H7 (cell line): ENCODE measurements around the gene FKRP. TPM values are rescaled to one million over a fixed set of nuclear protein-coding genes. Genes with fewer than 3 reads are reported as not detected.
A peak's percentile ranks its signal among the peaks of the same experiment; 100 is the strongest.
"Not testable (repeated sequence)": the region's sequence is repeated elsewhere in the genome, so short reads cannot be mapped to it uniquely, and the experiment has no call there.

ENCODE experiments used
- DNase-seq: peaks from one replicate; pipeline ENCODE4 v3.0.0; 2012
- H3K27me3 ChIP-seq: 2 replicates; pipeline ENCODE4 v1.6.0; 2011; ENCODE audit warnings: mild to moderate bottlenecking, low read length; ENCODE audit not compliant: control insufficient read depth, insufficient read depth
- H3K36me3 ChIP-seq: replicated peaks from 2 replicates; pipeline ENCODE4 v1.5.1; 2011; ENCODE audit warnings: low read length; ENCODE audit not compliant: control insufficient read depth, insufficient read depth
- H3K4me3 ChIP-seq: 2 replicates; pipeline ENCODE4 v1.5.1; 2011; ENCODE audit warnings: low read depth, mild to moderate bottlenecking, control low read depth, low read length, moderate library complexity; ENCODE audit not compliant: insufficient read depth
- total RNA-seq: library from RNA; depleted of rRNA; stranded (reverse); fragments of >200 nt; shearing (Covaris generic); gene quantifications from 2 replicates; pipeline ENCODE4 v1.2.3, GENCODE V29; 2014

The FKRP gene
- total RNA-seq, 1 experiment from 2014 or later = 22.4 TPM

- peak; percentile 90 for DNase-seq
Observed at GRCh38 chr19:46753420-46754155, 7.7 kb downstream of the FKRP start.

GRCh38 chr19:46755077-46755852 is 9.4 kb downstream of the FKRP start:
- no peak overlapping the region for H3K4me3 ChIP-seq
- no peak for DNase-seq
- H3K36me3 ChIP-seq = peaks cover 2% of the 10 kb centered on the region
- no peaks in the 10 kb centered on the region for H3K27me3 ChIP-seq

More at GRCh38 chr19:46753420-46754155, 7.7 kb downstream of the FKRP start:
- Histone ChIP-seq H3K27me3 (no peaks in the 10 kb centered on the region), H3K4me3 (no peak overlapping the region), H3K36me3 (peaks cover 2% of the 10 kb centered on the region)

GRCh38 chr19:46755853-46756543 is 10.1 kb downstream of the FKRP start:
- peak; percentile 41 for DNase-seq
- no peaks in the 10 kb centered on the region for H3K27me3 ChIP-seq
- peaks cover 2% of the 10 kb centered on the region for H3K36me3 ChIP-seq
- no peak overlapping the region for H3K4me3 ChIP-seq

- H3K27me3 ChIP-seq = no peaks in the 10 kb centered on the region
- no peak for DNase-seq
- H3K36me3 ChIP-seq = peaks cover 2% of the 10 kb centered on the region
- no peak overlapping the region for H3K4me3 ChIP-seq
Observed at GRCh38 chr19:46756544-46756888, 10.7 kb downstream of the FKRP start.

GRCh38 chr19:46759206-46759605 is 13.3 kb downstream of the FKRP start:
- DNase-seq = no peak
- H3K4me3 ChIP-seq = no peak overlapping the region

GRCh38 chr19:46759817-46760333 is 14.0 kb downstream of the FKRP start:
- Histone ChIP-seq H3K4me3 (no peak overlapping the region), H3K36me3 (peaks cover 2% of the 10 kb centered on the region), H3K27me3 (no peaks in the 10 kb centered on the region)
- peak; percentile 46 for DNase-seq

More at GRCh38 chr19:46759206-46759605, 13.3 kb downstream of the FKRP start:
- H3K27me3 ChIP-seq = no peaks in the 10 kb centered on the region
- peaks cover 2% of the 10 kb centered on the region for H3K36me3 ChIP-seq

GRCh38 chr19:46760363-46760762 is 14.5 kb downstream of the FKRP start:
- no peak overlapping the region for H3K4me3 ChIP-seq
- no peaks in the 10 kb centered on the region for H3K27me3 ChIP-seq
- no peak for DNase-seq
- H3K36me3 ChIP-seq = peaks cover 2% of the 10 kb centered on the region

GRCh38 chr19:46760897-46761296 is 15.0 kb downstream of the FKRP start:
- not testable (repeated sequence) for DNase-seq, H3K4me3 ChIP-seq, H3K27me3 ChIP-seq

GRCh38 chr19:46761418-46761831 is 15.6 kb downstream of the FKRP start:
- no peak for DNase-seq
- H3K27me3 ChIP-seq = no peaks in the 10 kb centered on the region
- no peak overlapping the region for H3K4me3 ChIP-seq

More at GRCh38 chr19:46760897-46761296, 15.0 kb downstream of the FKRP start:
- H3K36me3 ChIP-seq = not testable (repeated sequence)

GRCh38 chr19:46762245-46762890 is 16.5 kb downstream of the FKRP start:
- H3K36me3 ChIP-seq = peaks cover 2% of the 10 kb centered on the region
- H3K4me3 ChIP-seq = no peak overlapping the region
- no peak for DNase-seq
- H3K27me3 ChIP-seq = no peaks in the 10 kb centered on the region

More at GRCh38 chr19:46761418-46761831, 15.6 kb downstream of the FKRP start:
- peaks cover 2% of the 10 kb centered on the region for H3K36me3 ChIP-seq

- Histone ChIP-seq H3K4me3 (no peak overlapping the region), H3K36me3 (no peaks in the 10 kb centered on the region), H3K27me3 (no peaks in the 10 kb centered on the region)
- DNase-seq = peak; percentile 13
Observed at GRCh38 chr19:46764817-46765291, 19.0 kb downstream of the FKRP start.

GRCh38 chr19:46766569-46767317 is 20.9 kb downstream of the FKRP start:
- peak; percentile 91 for DNase-seq
- H3K27me3 ChIP-seq = no peaks in the 10 kb centered on the region
- H3K4me3 ChIP-seq = no peak overlapping the region
- no peaks in the 10 kb centered on the region for H3K36me3 ChIP-seq

GRCh38 chr19:46768746-46769145 is 22.9 kb downstream of the FKRP start:
- not testable (repeated sequence) for DNase-seq, H3K36me3 ChIP-seq, H3K4me3 ChIP-seq, H3K27me3 ChIP-seq
